Right lobe of liver (tissue), 4 donors: Measurements from ENCODE around the gene FOLR3.

Source experiments
- POLR2A ChIP-seq: fragments of 450-650 bp; IDR thresholded peaks from one replicate; pipeline ENCODE4 v1.6.1; 2017; ENCODE audit warnings: antibody characterized with exemption, mild to moderate bottlenecking
- TF ChIP-seq, protein P1 (sequence below), 4 donors: fragments of 200-600 bp in 3 of 4; fragments of 450-650 bp in 1 of 4; IDR thresholded peaks; one replicate each; pipeline versions ENCODE4 v1.5.1 to v1.8.0; 2016 to 2022; ENCODE audit warnings: antibody characterized with exemption in 4 of 4, mild to moderate bottlenecking in 2 of 4
- donor health status: DM: no; HTN: no; CAD: no.
- donor health status: DM: no; HTN: no; CAD: no.
- donor health status: DM: no; HTN: yes; CAD: no.

DNA sequence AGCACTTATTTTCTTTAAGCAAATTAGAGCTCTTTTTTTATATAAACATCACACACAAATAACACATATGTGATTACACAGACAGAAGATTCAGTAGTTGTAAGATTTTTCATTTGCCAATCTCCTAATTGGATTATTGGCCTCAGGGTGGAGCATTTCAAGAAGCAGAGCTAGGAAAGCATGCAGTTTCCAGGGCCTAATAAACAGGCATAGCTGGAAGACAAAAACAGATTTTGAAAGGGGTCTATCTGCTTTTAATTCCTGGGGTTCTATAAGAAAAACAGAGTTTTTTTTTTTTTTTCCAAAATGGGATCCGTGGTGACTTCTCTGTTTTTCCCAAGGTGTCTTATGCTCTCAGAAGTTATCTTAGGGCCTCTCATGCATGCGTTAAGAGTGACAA, 7.6 kb upstream of the FOLR3 start:
- TF ChIP-seq, protein P1, sequence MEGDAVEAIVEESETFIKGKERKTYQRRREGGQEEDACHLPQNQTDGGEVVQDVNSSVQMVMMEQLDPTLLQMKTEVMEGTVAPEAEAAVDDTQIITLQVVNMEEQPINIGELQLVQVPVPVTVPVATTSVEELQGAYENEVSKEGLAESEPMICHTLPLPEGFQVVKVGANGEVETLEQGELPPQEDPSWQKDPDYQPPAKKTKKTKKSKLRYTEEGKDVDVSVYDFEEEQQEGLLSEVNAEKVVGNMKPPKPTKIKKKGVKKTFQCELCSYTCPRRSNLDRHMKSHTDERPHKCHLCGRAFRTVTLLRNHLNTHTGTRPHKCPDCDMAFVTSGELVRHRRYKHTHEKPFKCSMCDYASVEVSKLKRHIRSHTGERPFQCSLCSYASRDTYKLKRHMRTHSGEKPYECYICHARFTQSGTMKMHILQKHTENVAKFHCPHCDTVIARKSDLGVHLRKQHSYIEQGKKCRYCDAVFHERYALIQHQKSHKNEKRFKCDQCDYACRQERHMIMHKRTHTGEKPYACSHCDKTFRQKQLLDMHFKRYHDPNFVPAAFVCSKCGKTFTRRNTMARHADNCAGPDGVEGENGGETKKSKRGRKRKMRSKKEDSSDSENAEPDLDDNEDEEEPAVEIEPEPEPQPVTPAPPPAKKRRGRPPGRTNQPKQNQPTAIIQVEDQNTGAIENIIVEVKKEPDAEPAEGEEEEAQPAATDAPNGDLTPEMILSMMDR (IDR thresholded peaks at IDR 0.05), result no peak
- TF ChIP-seq POLR2A, result no peak
